GM21381 (cell line): ENCODE results near the gene PRF1.
A peak's percentile ranks its signal among the peaks of the same experiment; 100 is the strongest.

Experiments
- ATAC-seq: cut with Tn5 transposase; IDR thresholded peaks from one replicate; pipeline ENCODE4 v1.9.1; 2021; ENCODE audit warnings: mild to moderate bottlenecking, moderate library complexity; ENCODE audit not compliant: unreplicated experiment

PRF1 gene

DNA sequence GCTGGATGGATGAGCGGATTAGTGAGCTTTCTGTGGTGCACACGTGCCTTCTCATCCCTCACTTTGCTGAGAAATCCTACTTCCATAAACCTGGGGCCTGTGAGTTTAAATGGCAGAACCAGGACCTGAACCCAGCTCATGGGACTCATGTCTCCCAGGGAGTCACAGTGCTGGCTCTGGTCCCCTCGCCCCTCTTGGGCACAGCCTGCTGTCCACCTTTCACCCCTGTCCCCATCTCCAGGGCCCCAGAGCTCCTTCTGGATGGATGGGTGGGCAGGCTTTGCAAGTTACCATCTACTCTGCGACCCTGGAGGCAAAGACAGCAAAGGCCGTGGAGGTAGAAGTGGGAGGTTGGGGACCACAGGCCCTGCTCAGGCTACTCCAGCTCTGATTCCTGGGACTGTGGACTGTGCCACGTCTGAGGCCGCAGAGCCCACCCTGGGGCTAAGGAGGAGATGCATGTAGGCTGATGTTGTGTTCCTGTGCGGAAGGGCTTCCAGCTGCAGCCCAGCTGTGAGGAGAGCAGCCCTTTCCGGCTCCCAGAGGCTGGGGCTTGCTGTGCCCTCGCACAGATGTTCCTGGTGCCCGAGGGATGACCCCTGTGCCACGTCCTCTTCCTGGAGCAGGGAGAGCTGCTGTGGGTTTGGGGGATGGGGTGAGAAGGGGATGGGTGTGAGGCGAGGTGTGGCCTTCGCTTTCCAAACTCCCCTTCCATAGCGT lies 40.3 kb downstream of the PRF1 start:
- ATAC-seq, result no peak

DNA sequence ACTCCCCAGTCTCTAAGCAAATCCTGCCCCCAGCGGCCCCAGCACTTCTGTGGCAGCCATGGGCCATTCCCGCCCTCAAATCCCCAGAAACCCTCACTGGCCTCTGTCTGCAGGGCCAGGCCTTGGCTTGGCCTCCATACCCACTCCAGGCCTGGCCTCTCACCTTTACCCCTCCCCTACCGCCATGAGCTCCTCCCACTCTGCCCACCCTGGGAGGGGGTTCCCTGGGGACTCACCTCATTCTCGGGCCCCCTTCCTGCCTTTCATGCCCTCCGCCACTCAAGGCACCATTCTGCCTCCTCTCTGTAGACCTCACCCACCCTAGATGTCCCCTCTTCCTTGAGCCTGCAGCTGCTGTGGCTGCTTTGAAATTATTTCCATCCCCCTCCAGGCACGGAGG lies 41.0 kb downstream of the PRF1 start:
- no peak for ATAC-seq

GRCh38 chr10:70561070-70561469 lies 41.5 kb downstream of the PRF1 start:
- ATAC-seq, result no peak

GRCh38 chr10:70560511-70560941 lies 42.0 kb downstream of the PRF1 start:
- no peak for ATAC-seq

GRCh38 chr10:70559861-70560260 lies 42.7 kb downstream of the PRF1 start:
- no peak for ATAC-seq

DNA sequence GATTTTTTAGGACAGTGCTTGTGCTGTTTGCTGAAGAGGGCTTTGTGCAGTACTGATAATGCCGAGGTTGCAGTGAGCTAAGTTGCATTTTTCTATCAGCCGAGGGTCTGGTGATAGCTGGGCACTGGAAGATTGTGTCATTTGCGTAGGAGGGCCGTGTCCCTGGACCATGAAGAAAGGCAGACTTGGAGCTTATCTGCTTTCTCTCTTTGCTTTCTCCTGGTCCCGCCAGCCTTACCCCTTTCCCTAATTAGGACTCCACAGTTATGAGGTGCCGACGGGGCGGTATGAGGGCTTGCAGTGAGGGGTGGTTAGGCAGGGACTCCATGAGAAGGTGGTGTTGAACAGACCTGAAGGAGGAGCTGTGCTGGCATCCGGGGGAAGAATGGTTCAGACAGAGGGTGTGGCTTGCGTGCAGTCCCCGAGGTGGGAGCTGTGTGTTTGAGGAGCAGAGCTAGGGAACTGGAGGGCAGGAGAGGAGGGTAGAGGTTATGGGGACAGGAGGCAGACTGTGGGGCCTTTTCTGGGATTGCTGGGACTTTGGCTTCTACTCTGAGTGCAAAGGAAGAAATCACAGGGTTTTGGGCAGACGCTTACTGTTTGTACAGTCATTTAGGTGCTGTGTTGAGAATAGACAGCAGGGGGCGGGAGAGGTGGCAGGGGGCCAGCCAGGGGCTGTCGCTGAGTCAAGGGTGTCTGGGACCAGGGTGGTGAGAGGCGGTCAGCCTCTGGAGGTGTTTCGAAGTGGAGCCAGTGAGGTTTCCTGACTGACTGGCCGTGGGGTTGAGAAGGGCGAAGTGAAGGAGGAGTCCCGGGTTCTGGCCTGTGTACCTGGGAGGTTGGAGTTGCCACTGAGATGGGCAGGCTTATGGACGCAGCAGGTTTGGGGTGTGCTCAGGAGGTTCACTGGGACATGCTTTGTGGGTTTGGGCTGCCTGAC lies 43.4 kb downstream of the PRF1 start:
- peak; percentile 76 for ATAC-seq

- ATAC-seq, result no peak
These were observed 44.2 kb downstream of the PRF1 start for GRCh38 chr10:70558295-70558694.

- ATAC-seq, result no peak
These were observed 44.7 kb downstream of the PRF1 start for GRCh38 chr10:70557876-70558275.

DNA sequence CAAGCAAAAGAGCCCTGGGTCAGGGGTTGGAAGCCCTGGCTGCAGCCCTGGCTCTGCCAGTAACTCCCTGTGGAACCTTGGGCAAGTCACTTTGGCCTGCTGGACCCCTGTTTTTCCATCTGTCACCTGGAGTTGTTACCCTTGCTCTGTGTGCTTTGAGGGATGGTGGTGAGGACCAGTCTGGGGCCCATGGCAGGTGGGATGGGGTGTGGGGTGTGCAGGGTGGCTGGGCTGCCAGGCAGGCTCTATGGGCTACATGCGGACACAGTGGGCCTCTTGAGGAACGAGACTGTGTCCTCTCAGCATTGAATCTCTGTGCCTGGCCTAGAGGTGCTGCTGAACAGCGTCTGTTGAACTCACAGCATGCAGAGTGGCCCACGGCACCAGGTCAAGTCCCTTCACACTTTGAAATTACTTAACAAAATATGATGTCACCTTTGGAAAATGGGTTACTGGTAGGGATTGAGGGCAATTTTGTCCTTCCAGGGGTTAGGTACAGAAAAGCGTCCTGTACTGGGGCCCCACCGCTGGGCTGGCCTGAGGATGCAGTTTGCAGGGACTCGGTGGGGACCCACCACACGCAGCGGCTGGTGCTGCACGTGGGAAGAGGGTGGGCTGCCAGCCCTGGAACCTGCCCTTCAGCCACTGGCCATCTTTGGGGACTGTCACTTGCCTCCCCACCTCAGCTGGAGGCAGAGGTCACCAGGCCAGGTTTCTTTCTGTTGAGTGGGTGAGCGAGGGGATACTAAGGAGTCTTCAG lies 45.3 kb downstream of the PRF1 start:
- ATAC-seq, result no peak

DNA sequence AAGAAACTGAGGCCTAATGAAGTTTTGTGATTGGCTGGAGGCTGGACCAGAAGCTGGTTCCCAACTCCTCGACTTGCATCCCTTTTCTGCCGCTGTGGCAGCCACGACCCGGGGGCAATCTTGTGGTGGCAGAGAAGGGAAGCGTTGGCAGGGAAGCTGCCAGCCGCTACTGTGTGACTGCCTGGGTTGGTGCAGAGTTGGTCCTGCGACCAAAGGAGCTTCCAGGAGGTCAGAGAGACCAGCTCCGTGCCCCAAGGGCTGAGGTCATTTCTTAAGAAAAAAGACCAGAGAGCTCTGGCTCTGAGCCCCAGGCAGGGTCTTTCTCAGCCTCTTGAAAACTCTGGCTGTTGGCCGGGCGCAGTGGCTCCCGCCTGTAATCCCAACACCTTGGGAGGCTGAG lies 47.2 kb downstream of the PRF1 start:
- no peak for ATAC-seq

GRCh38 chr10:70552586-70552985 lies 50.0 kb downstream of the PRF1 start:
- no peak for ATAC-seq

DNA sequence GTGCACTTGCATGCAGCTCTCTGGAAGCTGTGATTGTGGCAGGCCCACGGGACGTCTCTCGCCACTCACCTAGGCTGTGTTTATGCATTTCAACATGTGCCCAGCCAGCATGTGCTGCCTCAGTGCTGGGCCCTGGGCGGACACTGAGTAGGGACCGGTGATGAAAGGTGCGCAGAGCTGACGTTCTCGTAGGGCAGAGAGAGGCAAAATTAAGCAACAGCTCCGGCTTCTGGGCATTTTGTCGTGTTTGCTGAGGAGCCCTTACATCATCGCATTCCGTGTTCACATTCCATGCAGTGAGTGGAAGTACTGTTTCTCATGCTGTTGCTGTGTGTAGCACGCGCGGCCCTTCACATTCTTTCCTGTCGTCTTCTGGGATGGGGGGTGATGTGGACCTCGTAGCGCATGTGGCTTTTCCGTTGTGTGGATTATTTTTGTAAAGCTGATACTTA lies 50.5 kb downstream of the PRF1 start:
- no peak for ATAC-seq

DNA sequence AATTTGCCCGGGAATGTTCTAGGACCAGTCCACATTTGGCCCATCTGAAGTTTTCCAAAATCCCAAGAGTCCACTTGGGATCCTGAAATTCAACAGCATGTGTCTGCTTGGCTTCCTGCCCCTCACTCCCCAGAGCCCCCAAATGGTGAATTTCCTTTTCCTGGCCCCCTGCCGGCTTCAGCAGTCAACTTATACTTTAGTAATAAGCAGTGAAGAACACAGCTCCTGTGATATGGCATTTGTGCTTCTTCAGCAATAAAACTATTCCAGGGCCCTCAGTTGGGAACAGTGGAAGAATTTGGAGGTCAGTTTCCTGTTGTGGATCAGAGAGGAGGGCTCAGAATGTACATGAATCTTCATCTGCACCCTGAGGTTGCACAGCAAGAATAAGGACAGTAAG lies 51.1 kb downstream of the PRF1 start:
- no peak for ATAC-seq

- no peak for ATAC-seq
These were observed 52.1 kb downstream of the PRF1 start for GRCh38 chr10:70550459-70550858.

DNA sequence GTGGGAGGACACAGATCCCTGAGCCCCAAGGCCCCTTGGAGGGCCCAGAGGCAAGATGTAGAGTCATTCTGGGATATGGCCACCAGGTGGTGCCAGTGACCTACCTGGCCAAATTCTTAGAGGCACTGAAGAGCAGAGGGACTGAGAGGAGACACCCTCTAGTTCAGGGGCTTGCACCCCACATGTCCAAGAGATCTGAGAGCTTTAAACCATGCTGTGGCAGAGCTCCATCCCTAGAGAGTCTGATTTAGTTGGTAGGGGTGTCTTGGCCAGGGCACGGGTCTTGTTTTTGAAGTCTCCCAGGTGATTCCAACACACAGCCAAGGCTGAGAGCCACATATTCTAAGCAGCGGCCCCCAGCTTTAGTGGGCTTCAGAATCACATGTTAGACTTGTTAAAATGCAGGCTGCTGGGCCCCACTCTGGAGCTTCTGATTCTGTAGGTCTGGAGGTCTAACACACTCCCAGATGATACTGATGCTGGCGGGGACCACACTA lies 52.5 kb downstream of the PRF1 start:
- no peak for ATAC-seq

DNA sequence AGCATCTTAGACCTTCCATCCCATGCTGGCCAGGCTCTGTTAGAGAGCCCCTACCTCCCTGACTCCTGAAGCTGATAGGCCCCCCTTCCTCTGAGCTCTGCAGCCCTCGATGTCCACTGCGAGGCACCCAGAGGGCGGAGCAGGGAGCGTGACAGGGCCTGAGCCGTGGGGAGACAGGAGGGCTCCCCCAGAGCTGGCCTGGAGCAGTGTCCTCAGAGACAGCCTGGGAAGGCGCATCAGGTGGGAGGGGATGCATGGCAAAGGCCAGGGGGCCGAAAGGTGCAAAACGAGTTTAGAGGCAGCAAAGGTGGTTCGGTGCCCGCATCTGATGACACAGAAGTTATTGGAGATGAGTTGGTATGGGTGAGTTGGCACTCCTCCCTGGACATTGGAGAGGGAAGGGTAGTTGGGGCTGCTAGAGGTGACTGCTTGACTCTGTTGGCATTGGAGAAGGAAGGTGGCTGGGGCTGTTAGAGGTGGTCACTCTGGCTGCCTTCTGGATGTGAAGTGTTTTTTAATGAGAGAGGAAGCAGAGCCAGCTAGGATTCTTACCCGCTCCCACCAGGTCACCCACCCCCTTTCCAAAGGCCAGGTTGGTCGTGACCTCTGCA lies 53.1 kb downstream of the PRF1 start:
- ATAC-seq, result no peak
